Tibial nerve (tissue), 4 donors: ENCODE results near the gene ZNF474. TPM values are rescaled to one million over a fixed set of nuclear protein-coding genes. Genes with fewer than 3 reads are reported as not detected.

Source experiments
- DNase-seq, 2 donors: peaks; one replicate each; pipeline ENCODE4 v3.0.0-alpha.2; 2019; ENCODE audit warnings: low spot score in 2 of 2
- H3K27ac ChIP-seq, 4 donors: fragments of 200-600 bp; sonication (generic) in 3 of 4; one replicate each; pipeline ENCODE4 v1.5.1; 2017 to 2019; ENCODE audit warnings: mild to moderate bottlenecking in 1 of 4
- H3K27me3 ChIP-seq, 2 donors: fragments of 200-600 bp; sonication (generic) in 1 of 2; one replicate each; pipeline versions ENCODE4 v1.5.1 to v1.6.0; 2017 to 2019
- H3K36me3 ChIP-seq, 3 donors: fragments of 200-600 bp; sonication (generic); one replicate each; pipeline ENCODE4 v1.5.1; 2018 to 2019
- H3K4me1 ChIP-seq, 4 donors: fragments of 200-600 bp; sonication (generic) in 3 of 4; one replicate each; pipeline ENCODE4 v1.5.1; 2017 to 2019
- H3K4me3 ChIP-seq, 4 donors: fragments of 200-600 bp; sonication (generic) in 3 of 4; one replicate each; pipeline ENCODE4 v1.5.1; 2017 to 2019; ENCODE audit warnings: mild to moderate bottlenecking in 1 of 4, moderate library complexity in 1 of 4
- H3K9me3 ChIP-seq, 4 donors: fragments of 200-600 bp; sonication (generic) in 3 of 4; one replicate each; pipeline ENCODE4 v1.5.1; 2017 to 2019
- CTCF ChIP-seq, 5 experiments: fragments of 200-600 bp in 3 of 5; fragments of 450-650 bp in 2 of 5; sonication (generic) in 3 of 5; IDR thresholded peaks; one replicate each; pipeline ENCODE4 v1.5.1; 2016 to 2019; ENCODE audit warnings: antibody characterized with exemption in 5 of 5, mild to moderate bottlenecking in 3 of 5, moderate library complexity in 2 of 5
- EP300 ChIP-seq, 2 donors: sonication (generic); formaldehyde crosslinking; IDR thresholded peaks; one replicate each; pipeline ENCODE4 v1.6.1; 2017; ENCODE audit warnings: antibody characterized with exemption in 2 of 2, mild to moderate bottlenecking in 1 of 2
- POLR2A ChIP-seq, 2 donors: fragments of 450-650 bp; IDR thresholded peaks; one replicate each; pipeline ENCODE4 v1.6.1; 2017; ENCODE audit warnings: antibody characterized with exemption in 2 of 2, mild to moderate bottlenecking in 2 of 2, moderate library complexity in 2 of 2
- WGBS, 2 donors: methylation state at CpG; one replicate each; pipeline ENCODE4 v1.1.5; 2018; 5-methylcytosine and 5-hydroxymethylcytosine counted together
- total RNA-seq, 4 donors: library from RNA; depleted of rRNA; stranded (reverse); fragments of >200 nt; gene quantifications; one replicate each; pipeline ENCODE4 v1.1.0, GENCODE V29; 2016

Gene ZNF474
- total RNA-seq, 4 donors from 2014 or later = 1.5 to 1.8 TPM; not detected in 2

- Histone ChIP-seq H3K4me3 (no peak overlapping the region), H3K27me3 (no peaks in the 10 kb centered on the region), H3K27ac (no peak overlapping the region), H3K9me3 (no peaks in the 10 kb centered on the region), H3K36me3 (no peaks in the 10 kb centered on the region), H3K4me1 (peaks cover 0 to 4% (median 0%) of the 10 kb centered on the region in 4 donors)
- no peak for DNase-seq
- no peak for TF ChIP-seq POLR2A (IDR thresholded peaks at IDR 0.05)
- TF ChIP-seq CTCF (IDR thresholded peaks at IDR 0.05) = no peak
- no peak for TF ChIP-seq EP300 (IDR thresholded peaks at IDR 0.05)
- WGBS, 2 donors = 87 to 88% methylated on average over 1 of the region's 1 CpG
Measured at GRCh38 chr5:122145906-122146305, 16.6 kb downstream of the ZNF474 start.

- H3K4me1 ChIP-seq = peaks cover 0 to 17% (median 0%) of the 10 kb centered on the region in 4 donors
Measured at GRCh38 chr5:122149321-122150090, 20.2 kb downstream of the ZNF474 start.

GRCh38 chr5:122150215-122150614 lies 20.9 kb downstream of the ZNF474 start:
- Histone ChIP-seq H3K4me3 (no peak overlapping the region), H3K27me3 (no peaks in the 10 kb centered on the region), H3K36me3 (no peaks in the 10 kb centered on the region), H3K27ac (no peak overlapping the region), H3K9me3 (no peaks in the 10 kb centered on the region), H3K4me1 (peaks cover 0 to 19% (median 0%) of the 10 kb centered on the region in 4 donors)
- 48 to 61% methylated on average over 2 of the region's 2 CpGs for WGBS, 2 donors
- DNase-seq = no peak
- TF ChIP-seq POLR2A (IDR thresholded peaks at IDR 0.05) = no peak
- TF ChIP-seq EP300 (IDR thresholded peaks at IDR 0.05) = no peak
- TF ChIP-seq CTCF (IDR thresholded peaks at IDR 0.05) = no peak

More at GRCh38 chr5:122149321-122150090, 20.2 kb downstream of the ZNF474 start:
- H3K27me3 ChIP-seq = no peaks in the 10 kb centered on the region
- DNase-seq = no peak
- no peaks in the 10 kb centered on the region for H3K9me3 ChIP-seq
- H3K4me3 ChIP-seq = no peak overlapping the region
- no peak for TF ChIP-seq POLR2A (IDR thresholded peaks at IDR 0.05)
- TF ChIP-seq CTCF (IDR thresholded peaks at IDR 0.05) = no peak
- no peak for TF ChIP-seq EP300 (IDR thresholded peaks at IDR 0.05)
- WGBS, 2 donors = 59 to 66% methylated on average over 4 of the region's 4 CpGs
- H3K27ac ChIP-seq = no peak overlapping the region
- no peaks in the 10 kb centered on the region for H3K36me3 ChIP-seq

GRCh38 chr5:122151640-122152039 lies 22.3 kb downstream of the ZNF474 start:
- H3K27ac ChIP-seq = no peak overlapping the region
- H3K4me3 ChIP-seq = no peak overlapping the region
- H3K27me3 ChIP-seq = no peaks in the 10 kb centered on the region
- TF ChIP-seq CTCF (IDR thresholded peaks at IDR 0.05) (no peak), EP300 (IDR thresholded peaks at IDR 0.05) (no peak), POLR2A (IDR thresholded peaks at IDR 0.05) (no peak)
- no peak for DNase-seq
- no peaks in the 10 kb centered on the region for H3K36me3 ChIP-seq
- no peaks in the 10 kb centered on the region for H3K9me3 ChIP-seq
- H3K4me1 ChIP-seq = peaks cover 0 to 22% (median 0%) of the 10 kb centered on the region in 4 donors
- 46 to 67% methylated on average over 4 of the region's 4 CpGs for WGBS, 2 donors

GRCh38 chr5:122152266-122152900 lies 23.0 kb downstream of the ZNF474 start:
- no peak for DNase-seq
- Histone ChIP-seq H3K27ac (peak overlapping the region in 1 of 4 donors; percentile 21), H3K4me1 (peaks cover 0 to 22% (median 0%) of the 10 kb centered on the region in 4 donors), H3K4me3 (no peak overlapping the region), H3K9me3 (no peaks in the 10 kb centered on the region), H3K27me3 (no peaks in the 10 kb centered on the region), H3K36me3 (no peaks in the 10 kb centered on the region)
- 79 to 85% methylated on average over 9 to 10 of the region's 10 CpGs for WGBS, 2 donors
- no peak for TF ChIP-seq EP300 (IDR thresholded peaks at IDR 0.05)
- no peak for TF ChIP-seq CTCF (IDR thresholded peaks at IDR 0.05)
- TF ChIP-seq POLR2A (IDR thresholded peaks at IDR 0.05) = no peak
